ENCODE results near the gene CLTCL1. TPM values are rescaled to one million over a fixed set of nuclear protein-coding genes. Genes with fewer than 3 reads are reported as not detected.

The CLTCL1 gene
- total and polyA plus RNA-seq, 9 of the 15 experiments (the other 6 are each of a cell fraction or from before 2014, with no cell fraction given): 1.1 to 11.7 (median 5.0) TPM

GRCh38 chr22:19271856-19272535 is 19.5 kb downstream of the CLTCL1 start:
- H3K4me2 ChIP-seq (ENCODE audit: insufficient read depth, low read length): no peak overlapping the region
- WGBS (ENCODE audit: insufficient coverage, low coverage, missing lambda C conversion rate): 28% methylated on average over 10 of the region's 10 CpGs

GRCh38 chr22:19271273-19271855 is 20.2 kb downstream of the CLTCL1 start:
- Histone ChIP-seq H3K4me2 (ENCODE audit: insufficient read depth, low read length) (no peak overlapping the region), H3K4me3 (no peak overlapping the region), H3K9ac (ENCODE audit: insufficient read depth in 1 of 2, low read depth in 2 of 2, low read length in 2 of 2) (no peak overlapping the region), H3K27me3 (ENCODE audit: control insufficient read depth in 2 of 2, insufficient read depth in 2 of 2, low read length in 2 of 2) (peaks cover 5% of the 10 kb centered on the region in 2 experiments; a peak in 1 of 5 replicates), H3K79me2 (ENCODE audit: control insufficient read depth, insufficient read depth, low read length) (no peaks in the 10 kb centered on the region), H3K9me3 (replicated peaks; ENCODE audit: control insufficient read depth, insufficient read depth, low read depth, low read length) (peaks cover 11% of the 10 kb centered on the region), H2AFZ (ENCODE audit: low read depth, low read length) (no peak overlapping the region), H3K9me1 (ENCODE audit: control insufficient read depth, insufficient read depth, low read length) (no peaks in the 10 kb centered on the region), H4K20me1 (replicated peaks; ENCODE audit: control insufficient read depth, insufficient read depth, low read length) (no peaks in the 10 kb centered on the region), H3K4me1 (replicated peaks in 1 of 2; ENCODE audit: control insufficient read depth in 2 of 2, insufficient read depth in 2 of 2, low read length in 2 of 2) (peaks cover 7 to 12% of the 10 kb centered on the region in 2 experiments), H3K27ac (ENCODE audit: extremely low read depth, low read depth, low read length) (no peak overlapping the region), H3K36me3 (ENCODE audit: control insufficient read depth, insufficient read depth, low read length) (no peaks in the 10 kb centered on the region)
- POLR2A ChIA-PET: no interaction called here
- in situ Hi-C loops (cut with MboI) (no loop called here), intact Hi-C loops (cut with micrococcal nuclease) (no loop called here)
- no peak for FAIRE-seq
- CTCF ChIA-PET (ENCODE audit: low intra/inter-chr PET ratio): no interaction called here
- WGBS (ENCODE audit: insufficient coverage, low coverage, missing lambda C conversion rate): 19% methylated on average over 4 of the region's 4 CpGs
- DNase-seq (ENCODE audit: extremely low read depth in 1 of 4, low spot score in 3 of 4): peak in 1 of 4 experiments; percentile 9
- ATAC-seq: peak; percentile 62
- BruUV-seq (replicated peaks): no TSS peak
- TF ChIP-seq NCOA4 (IDR thresholded peaks at IDR 0.05; ENCODE audit: partially characterized antibody) (no peak), SREBF2 (CRISPR knock-in tag; IDR thresholded peaks at IDR 0.05) (no peak), KDM2B (CRISPR knock-in tag; IDR thresholded peaks at IDR 0.05) (no peak), ZNF785 (CRISPR knock-in tag; IDR thresholded peaks at IDR 0.05) (no peak), GTF2E2 (tag; IDR thresholded peaks at IDR 0.05) (no peak), PURB (CRISPR knock-in tag; IDR thresholded peaks at IDR 0.05; ENCODE audit: low read depth) (no peak), SOX6 (IDR thresholded peaks at IDR 0.05) (no peak), THAP12 (CRISPR knock-in tag; IDR thresholded peaks at IDR 0.05) (peak; percentile 29; the same call in 1 of the 2 replicates)

More at GRCh38 chr22:19271856-19272535, 19.5 kb downstream of the CLTCL1 start:
- H2AFZ ChIP-seq (ENCODE audit: low read depth, low read length): no peak overlapping the region
- no TSS peak for BruUV-seq (replicated peaks)
- TF ChIP-seq FOXP1 (CRISPR knock-in tag; IDR thresholded peaks at IDR 0.05): 0 out of 2 replicates have a peak, but pooled peaks have one; percentile 48
- no peak for TF ChIP-seq TEAD4 (IDR thresholded peaks at IDR 0.05; ENCODE audit: low read length)
- 0 out of 2 replicates have a peak, but pooled peaks have one; percentile 17 for TF ChIP-seq TEAD4 (CRISPR knock-in tag; IDR thresholded peaks at IDR 0.05; ENCODE audit: borderline replicate concordance)
- 0 out of 2 replicates have a peak, but pooled peaks have one; percentile 11 for TF ChIP-seq ZNF764 (CRISPR knock-in tag; IDR thresholded peaks at IDR 0.05; ENCODE audit: low read depth)
- no peak for TF ChIP-seq NCOA6 (IDR thresholded peaks at IDR 0.05)
- FAIRE-seq: no peak
- POLR2A ChIA-PET: interaction anchor here (0.8 to 1.1 kb wide), 2 partner anchors 17 to 19 kb away, joined by 3 read pairs; partner anchors contain the start of gene CLTCL1
- CTCF ChIA-PET (ENCODE audit: low intra/inter-chr PET ratio): no interaction called here
- H3K4me1 ChIP-seq (replicated peaks in 1 of 2; ENCODE audit: control insufficient read depth in 2 of 2, insufficient read depth in 2 of 2, low read length in 2 of 2): peaks cover 7 to 12% of the 10 kb centered on the region in 2 experiments
- peak in 1 of 4 experiments; percentile 7 for DNase-seq (ENCODE audit: extremely low read depth in 1 of 4, low spot score in 3 of 4)
- intact Hi-C loops (cut with micrococcal nuclease): no loop called here
- H3K27ac ChIP-seq (ENCODE audit: extremely low read depth, low read depth, low read length): no peak overlapping the region
- H3K36me3 ChIP-seq (ENCODE audit: control insufficient read depth, insufficient read depth, low read length): no peaks in the 10 kb centered on the region
- in situ Hi-C loops (cut with MboI): no loop called here
- H3K9ac ChIP-seq (ENCODE audit: insufficient read depth in 1 of 2, low read depth in 2 of 2, low read length in 2 of 2): no peak overlapping the region
- H3K27me3 ChIP-seq (ENCODE audit: control insufficient read depth in 2 of 2, insufficient read depth in 2 of 2, low read length in 2 of 2): peaks cover 5 to 6% of the 10 kb centered on the region in 2 experiments; a peak in 2 of 5 replicates
- no peaks in the 10 kb centered on the region for H4K20me1 ChIP-seq (replicated peaks; ENCODE audit: control insufficient read depth, insufficient read depth, low read length)
- no peak overlapping the region for H3K4me3 ChIP-seq
- H3K9me1 ChIP-seq (ENCODE audit: control insufficient read depth, insufficient read depth, low read length): no peaks in the 10 kb centered on the region
- H3K9me3 ChIP-seq (replicated peaks; ENCODE audit: control insufficient read depth, insufficient read depth, low read depth, low read length): peaks cover 6% of the 10 kb centered on the region; the same call in 1 of the 2 replicates
- ATAC-seq: no peak
- H3K79me2 ChIP-seq (ENCODE audit: control insufficient read depth, insufficient read depth, low read length): no peaks in the 10 kb centered on the region
